ENCODE measurements around the gene SEPTIN10. TPM values are rescaled to one million over a fixed set of nuclear protein-coding genes. Genes with fewer than 3 reads are reported as not detected.

SEPTIN10 gene
- total and polyA plus RNA-seq, 4 experiments from 2014 or later = 2.5 to 5.7 (median 4.2) TPM

DNA sequence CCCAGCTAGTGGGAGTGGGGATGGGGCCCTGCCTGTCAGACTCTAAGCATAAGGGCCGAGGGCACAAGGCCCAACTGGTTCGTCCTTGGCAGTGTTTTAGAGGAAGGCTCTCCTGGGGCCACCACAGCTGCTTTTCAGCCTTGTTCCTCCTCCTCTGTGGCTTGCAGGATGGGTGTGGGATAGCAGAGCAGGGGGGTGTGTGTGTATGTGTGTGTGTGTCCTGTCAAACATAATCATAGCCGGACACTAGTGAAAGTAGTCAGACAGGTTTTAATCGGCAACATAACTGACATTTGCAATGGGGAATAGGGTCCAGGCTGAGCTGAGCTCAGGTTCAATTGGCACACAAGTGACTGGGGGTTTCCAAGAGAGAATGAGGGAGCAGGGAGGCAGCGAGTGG lies 114.2 kb downstream of the SEPTIN10 start:
- Mint-ChIP-seq H3K9me3 (peaks cover 0 to 2% (median 0%) of the 10 kb centered on the region in 8 donors), H3K27me3 (no peaks in the 10 kb centered on the region), H3K27ac (no peak overlapping the region), H3K4me3 (no peak overlapping the region), H3K36me3 (no peaks in the 10 kb centered on the region), H3K4me1 (no peaks in the 10 kb centered on the region)
- intact Hi-C loops (cut with micrococcal nuclease) = no loop called here
- no peak overlapping the region for H3K27ac ChIP-seq (ENCODE audit: low read depth, low read length)
- no peaks in the 10 kb centered on the region for H3K4me1 ChIP-seq (ENCODE audit: insufficient read depth, low read length)
- POLR2A ChIA-PET (ENCODE audit: partially characterized antibody) = no interaction called here
- no peaks in the 10 kb centered on the region for H3K36me3 ChIP-seq (ENCODE audit: insufficient read depth, low read length)
- no peak overlapping the region for H3K4me3 ChIP-seq (ENCODE audit: low read length in 2 of 2)
- H3K27me3 ChIP-seq (ENCODE audit: insufficient read depth, low read length) = no peaks in the 10 kb centered on the region
- CTCF ChIA-PET (ENCODE audit: partially characterized antibody) = interaction anchor here (2.3 kb wide), 1 partner anchor 11 kb away, joined by 8 read pairs; no protein-coding TSS in a partner anchor
- H3K9me3 ChIP-seq (ENCODE audit: control insufficient read depth in 1 of 2, low read length in 2 of 2) = no peaks in the 10 kb centered on the region
- DNase-seq = no peak

- H3K27me3 ChIP-seq (ENCODE audit: insufficient read depth, low read length) = no peaks in the 10 kb centered on the region
- Mint-ChIP-seq H3K27me3 (no peaks in the 10 kb centered on the region), H3K4me3 (no peak overlapping the region), H3K36me3 (no peaks in the 10 kb centered on the region), H3K27ac (no peak overlapping the region), H3K4me1 (no peaks in the 10 kb centered on the region), H3K9me3 (peaks cover 0 to 2% (median 0%) of the 10 kb centered on the region in 8 donors)
- H3K4me3 ChIP-seq (ENCODE audit: low read length in 2 of 2) = no peak overlapping the region
- no peak for DNase-seq
- H3K27ac ChIP-seq (ENCODE audit: low read depth, low read length) = no peak overlapping the region
- H3K9me3 ChIP-seq (ENCODE audit: control insufficient read depth in 1 of 2, low read length in 2 of 2) = no peaks in the 10 kb centered on the region
- POLR2A ChIA-PET (ENCODE audit: partially characterized antibody) = no interaction called here
- no peaks in the 10 kb centered on the region for H3K36me3 ChIP-seq (ENCODE audit: insufficient read depth, low read length)
- CTCF ChIA-PET (ENCODE audit: partially characterized antibody) = interaction anchor here (2.3 kb wide), 1 partner anchor 11 kb away, joined by 8 read pairs; no protein-coding TSS in a partner anchor
- intact Hi-C loops (cut with micrococcal nuclease) = no loop called here
- no peaks in the 10 kb centered on the region for H3K4me1 ChIP-seq (ENCODE audit: insufficient read depth, low read length)
Measured at GRCh38 chr2:109498906-109499305, 114.9 kb downstream of the SEPTIN10 start.

DNA sequence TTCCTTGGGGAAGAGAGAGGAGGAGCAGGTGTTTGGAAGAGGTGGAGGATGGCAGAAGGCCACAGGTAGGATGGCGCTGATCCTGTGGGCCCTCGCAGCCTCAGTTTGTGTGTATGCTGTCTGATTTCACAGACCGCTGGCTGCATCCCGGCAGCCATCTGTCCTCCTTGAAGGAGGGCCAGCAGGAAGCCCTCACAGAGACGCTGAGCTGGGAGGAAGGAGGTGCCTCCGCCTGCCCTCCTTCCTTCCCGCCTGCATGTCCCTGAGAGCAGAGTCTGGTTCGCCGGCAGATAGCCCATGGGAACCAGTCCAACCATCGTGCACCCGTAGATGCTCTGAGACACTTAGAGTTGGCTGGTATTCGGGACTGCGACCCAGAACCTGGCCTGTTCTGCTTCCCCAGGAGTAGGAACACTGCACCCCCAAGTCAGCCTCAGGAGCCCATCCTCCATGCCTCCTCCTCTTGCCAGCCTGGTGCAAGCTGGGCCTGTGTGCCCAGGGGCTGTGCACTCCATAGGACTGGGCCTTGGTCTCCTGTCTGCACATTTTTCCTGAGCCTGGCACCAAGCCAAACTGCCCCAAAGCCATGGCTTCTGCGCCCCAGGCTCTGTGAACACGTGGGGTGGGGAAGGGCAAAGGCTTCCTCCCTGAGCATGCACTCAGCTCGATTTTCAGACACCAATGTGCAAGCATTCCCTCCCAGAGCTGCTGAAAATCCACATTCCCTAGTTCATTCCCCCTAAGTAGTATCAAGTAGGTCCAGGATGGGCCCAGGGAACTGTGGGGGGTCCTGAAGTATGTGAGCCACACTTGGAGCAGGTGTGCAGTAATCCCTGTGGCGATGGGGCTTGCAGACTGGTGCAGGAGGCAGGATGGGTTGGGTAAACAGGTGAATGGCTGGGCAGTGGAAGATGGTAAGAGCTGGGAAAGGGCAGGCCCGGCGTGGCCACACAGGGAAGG lies 115.6 kb downstream of the SEPTIN10 start:
- Histone ChIP-seq H3K4me3 (ENCODE audit: low read length in 2 of 2) (no peak overlapping the region), H3K9me3 (ENCODE audit: control insufficient read depth in 1 of 2, low read length in 2 of 2) (no peaks in the 10 kb centered on the region), H3K27ac (ENCODE audit: low read depth, low read length) (no peak overlapping the region), H3K36me3 (ENCODE audit: insufficient read depth, low read length) (no peaks in the 10 kb centered on the region), H3K4me1 (ENCODE audit: insufficient read depth, low read length) (no peaks in the 10 kb centered on the region), H3K27me3 (ENCODE audit: insufficient read depth, low read length) (no peaks in the 10 kb centered on the region)
- ChIA-PET POLR2A (ENCODE audit: partially characterized antibody) (interaction anchor here (1.1 kb wide), 1 partner anchor 12 kb away, joined by 3 read pairs; no protein-coding TSS in a partner anchor), CTCF (ENCODE audit: partially characterized antibody) (interaction anchor here (2.3 kb wide), 1 partner anchor 12 kb away, joined by 8 read pairs; no protein-coding TSS in a partner anchor)
- Mint-ChIP-seq H3K36me3 (no peaks in the 10 kb centered on the region), H3K27ac (no peak overlapping the region), H3K27me3 (no peaks in the 10 kb centered on the region), H3K9me3 (peaks cover 0 to 2% (median 0%) of the 10 kb centered on the region in 8 donors), H3K4me3 (no peak overlapping the region), H3K4me1 (no peaks in the 10 kb centered on the region)
- DNase-seq = no peak
- intact Hi-C loops (cut with micrococcal nuclease) = no loop called here

DNA sequence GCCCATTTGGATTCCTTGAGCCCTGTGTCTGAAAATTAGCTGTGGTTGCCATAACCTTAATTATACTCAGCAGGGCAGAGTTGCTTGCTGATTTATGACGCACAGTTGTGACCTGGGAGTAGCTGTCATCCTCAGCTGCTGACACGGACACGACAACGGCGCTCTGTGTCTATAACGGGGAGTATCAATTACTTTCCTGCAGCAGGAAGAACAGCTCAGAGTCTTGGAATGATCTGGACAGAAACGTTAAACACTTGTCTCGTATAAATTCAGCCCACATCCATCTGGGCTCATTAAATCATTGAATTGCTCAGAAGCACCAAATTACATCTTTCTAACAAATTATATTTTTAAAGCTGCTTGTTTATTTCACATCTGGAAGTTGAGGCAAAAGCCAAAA lies 116.3 kb downstream of the SEPTIN10 start:
- DNase-seq = no peak
- Histone ChIP-seq H3K4me3 (ENCODE audit: low read length in 2 of 2) (no peak overlapping the region), H3K36me3 (ENCODE audit: insufficient read depth, low read length) (no peaks in the 10 kb centered on the region), H3K27ac (ENCODE audit: low read depth, low read length) (no peak overlapping the region), H3K9me3 (ENCODE audit: control insufficient read depth in 1 of 2, low read length in 2 of 2) (no peaks in the 10 kb centered on the region), H3K4me1 (ENCODE audit: insufficient read depth, low read length) (no peaks in the 10 kb centered on the region), H3K27me3 (ENCODE audit: insufficient read depth, low read length) (no peaks in the 10 kb centered on the region)
- CTCF ChIA-PET (ENCODE audit: partially characterized antibody) = interaction anchor here (2.3 kb wide), 1 partner anchor 13 kb away, joined by 8 read pairs; no protein-coding TSS in a partner anchor
- Mint-ChIP-seq H3K36me3 (no peaks in the 10 kb centered on the region), H3K27me3 (no peaks in the 10 kb centered on the region), H3K27ac (no peak overlapping the region), H3K9me3 (peaks cover 0 to 2% (median 0%) of the 10 kb centered on the region in 8 donors), H3K4me1 (no peaks in the 10 kb centered on the region), H3K4me3 (no peak overlapping the region)
- POLR2A ChIA-PET (ENCODE audit: partially characterized antibody) = interaction anchor here (1.1 kb wide), 1 partner anchor 13 kb away, joined by 3 read pairs; no protein-coding TSS in a partner anchor
- intact Hi-C loops (cut with micrococcal nuclease) = no loop called here

DNA sequence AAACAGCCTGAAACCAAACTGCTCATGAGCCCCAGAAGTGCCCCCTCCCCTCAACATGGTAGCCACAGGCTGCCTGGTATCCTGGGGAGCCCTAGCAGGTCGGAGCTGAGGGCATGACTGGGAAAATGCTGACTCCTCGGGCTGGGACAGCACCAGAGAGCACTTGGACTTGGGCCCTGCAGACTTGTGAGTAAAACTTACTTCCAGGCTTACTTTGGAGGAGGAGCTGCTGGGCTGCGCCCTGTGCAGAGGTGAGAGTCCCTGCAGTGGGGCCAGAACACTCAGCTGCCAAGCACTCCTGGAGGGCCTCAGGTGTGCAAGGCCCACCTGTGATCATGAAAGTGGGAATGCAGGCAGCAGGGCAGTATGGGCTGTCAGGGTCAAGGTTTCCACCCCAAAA lies 119.4 kb downstream of the SEPTIN10 start:
- Histone ChIP-seq H3K27me3 (ENCODE audit: insufficient read depth, low read length) (no peaks in the 10 kb centered on the region), H3K4me1 (ENCODE audit: insufficient read depth, low read length) (no peaks in the 10 kb centered on the region), H3K36me3 (ENCODE audit: insufficient read depth, low read length) (no peaks in the 10 kb centered on the region), H3K27ac (ENCODE audit: low read depth, low read length) (no peak overlapping the region), H3K9me3 (ENCODE audit: control insufficient read depth in 1 of 2, low read length in 2 of 2) (no peaks in the 10 kb centered on the region), H3K4me3 (ENCODE audit: low read length in 2 of 2) (no peak overlapping the region)
- Mint-ChIP-seq H3K9me3 (peaks cover 0 to 2% (median 0%) of the 10 kb centered on the region in 8 donors), H3K36me3 (no peaks in the 10 kb centered on the region), H3K27ac (no peak overlapping the region), H3K4me1 (no peaks in the 10 kb centered on the region), H3K27me3 (no peaks in the 10 kb centered on the region), H3K4me3 (no peak overlapping the region)
- CTCF ChIA-PET (ENCODE audit: partially characterized antibody) = no interaction called here
- no peak for DNase-seq
- POLR2A ChIA-PET (ENCODE audit: partially characterized antibody) = no interaction called here
- intact Hi-C loops (cut with micrococcal nuclease) = no loop called here

DNA sequence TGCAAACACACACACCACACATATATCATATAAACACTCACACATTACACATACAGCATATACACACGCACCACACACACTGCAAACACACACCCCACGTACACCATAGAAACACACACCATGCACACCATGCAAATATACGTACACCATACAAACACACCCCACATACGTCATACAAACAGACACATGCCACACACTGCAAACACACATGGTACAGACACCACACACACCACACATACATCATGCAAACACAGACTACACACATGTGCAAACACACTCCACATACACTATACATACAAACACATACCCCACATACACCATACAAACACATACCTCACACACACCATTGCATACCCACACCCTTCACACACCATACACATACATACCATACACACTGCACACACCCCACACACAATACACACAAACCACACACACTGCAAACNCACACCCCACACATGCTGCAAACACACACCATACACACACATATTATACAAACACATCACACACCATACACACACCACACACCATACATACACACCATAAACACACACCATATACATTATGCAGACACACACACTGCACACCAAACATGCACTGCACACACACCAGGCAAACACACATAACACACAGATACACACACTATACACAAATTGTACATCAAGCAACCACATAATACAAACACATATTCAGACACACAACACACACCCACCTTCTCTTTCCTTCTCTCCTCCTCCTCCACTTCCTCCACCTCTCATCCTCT lies 120.4 kb downstream of the SEPTIN10 start:
- Mint-ChIP-seq H3K4me1 (no peaks in the 10 kb centered on the region), H3K4me3 (no peak overlapping the region), H3K36me3 (no peaks in the 10 kb centered on the region), H3K27ac (no peak overlapping the region), H3K27me3 (no peaks in the 10 kb centered on the region), H3K9me3 (peaks cover 0 to 2% (median 0%) of the 10 kb centered on the region in 8 donors)
- no peaks in the 10 kb centered on the region for H3K36me3 ChIP-seq (ENCODE audit: insufficient read depth, low read length)
- POLR2A ChIA-PET (ENCODE audit: partially characterized antibody) = no interaction called here
- DNase-seq = no peak
- H3K9me3 ChIP-seq (ENCODE audit: control insufficient read depth in 1 of 2, low read length in 2 of 2) = no peaks in the 10 kb centered on the region
- no peaks in the 10 kb centered on the region for H3K4me1 ChIP-seq (ENCODE audit: insufficient read depth, low read length)
- no peak overlapping the region for H3K27ac ChIP-seq (ENCODE audit: low read depth, low read length)
- H3K27me3 ChIP-seq (ENCODE audit: insufficient read depth, low read length) = no peaks in the 10 kb centered on the region
- CTCF ChIA-PET (ENCODE audit: partially characterized antibody) = interaction anchor here (1.4 kb wide), 1 partner anchor 17 kb away, joined by 6 read pairs; no protein-coding TSS in a partner anchor
- intact Hi-C loops (cut with micrococcal nuclease) = no loop called here
- H3K4me3 ChIP-seq (ENCODE audit: low read length in 2 of 2) = no peak overlapping the region
